Lower lobe of right lung (tissue), 2 donors: ENCODE measurements around the gene S100PBP. TPM values are rescaled to one million over a fixed set of nuclear protein-coding genes. Genes with fewer than 3 reads are reported as not detected.
"Not testable (repeated sequence)": the region's sequence is repeated elsewhere in the genome, so short reads cannot be mapped to it uniquely, and the experiment has no call there.

Experiments
- ATAC-seq, 2 donors: fragments of 200-7000 bp; cut with Tn5 transposase; one replicate each; pipeline ENCODE4 v1.9.1; 2020 to 2022; ENCODE audit warnings: mild to moderate bottlenecking in 2 of 2, moderate library complexity in 2 of 2
- DNase-seq: peaks from one replicate; pipeline ENCODE4 v3.0.0-alpha.2; 2020
- H3K27ac ChIP-seq: fragments of 200-600 bp; one replicate; pipeline ENCODE4 v1.8.0; 2022
- H3K27me3 ChIP-seq: fragments of 200-600 bp; one replicate; pipeline ENCODE4 v1.8.0; 2022; ENCODE audit warnings: low read depth
- H3K36me3 ChIP-seq: fragments of 200-600 bp; one replicate; pipeline ENCODE4 v1.8.0; 2022; ENCODE audit warnings: mild to moderate bottlenecking
- H3K4me1 ChIP-seq: fragments of 200-600 bp; one replicate; pipeline ENCODE4 v1.8.0; 2022
- H3K4me3 ChIP-seq: fragments of 200-600 bp; one replicate; pipeline ENCODE4 v1.8.0; 2022; ENCODE audit warnings: mild to moderate bottlenecking
- H3K9me3 ChIP-seq: fragments of 200-600 bp; one replicate; pipeline ENCODE4 v1.8.0; 2022
- intact Hi-C: fragments of 100-400 bp; cut with DNase I; formaldehyde crosslinking; loops from one replicate; pipeline ENCODE4 v1.11.0; 2022
- total RNA-seq: library from RNA; stranded (reverse); fragmentation: NEBNext Ultra II Directional; extraction: Animal tissue kit (Norgen Biotek cat#: 25700); gene quantifications from one replicate; pipeline ENCODE4 v1.2.1, GENCODE V29; 2021
- TF ChIP-seq, protein P1 (sequence below): fragments of 200-600 bp; IDR thresholded peaks from one replicate; pipeline ENCODE4 v1.8.0; 2022; ENCODE audit warnings: antibody characterized with exemption, mild to moderate bottlenecking
- donor health status: DM: no; HTN: yes; CAD: no; lungs with severe emphysema.

Gene S100PBP
- total RNA-seq, 1 donor from 2014 or later: 37.5 TPM

- peaks cover 98% of the 10 kb centered on the region for H3K36me3 ChIP-seq
- no peak overlapping the region for H3K27ac ChIP-seq
- DNase-seq (no peak), ATAC-seq (no peak)
- TF ChIP-seq, protein P1, sequence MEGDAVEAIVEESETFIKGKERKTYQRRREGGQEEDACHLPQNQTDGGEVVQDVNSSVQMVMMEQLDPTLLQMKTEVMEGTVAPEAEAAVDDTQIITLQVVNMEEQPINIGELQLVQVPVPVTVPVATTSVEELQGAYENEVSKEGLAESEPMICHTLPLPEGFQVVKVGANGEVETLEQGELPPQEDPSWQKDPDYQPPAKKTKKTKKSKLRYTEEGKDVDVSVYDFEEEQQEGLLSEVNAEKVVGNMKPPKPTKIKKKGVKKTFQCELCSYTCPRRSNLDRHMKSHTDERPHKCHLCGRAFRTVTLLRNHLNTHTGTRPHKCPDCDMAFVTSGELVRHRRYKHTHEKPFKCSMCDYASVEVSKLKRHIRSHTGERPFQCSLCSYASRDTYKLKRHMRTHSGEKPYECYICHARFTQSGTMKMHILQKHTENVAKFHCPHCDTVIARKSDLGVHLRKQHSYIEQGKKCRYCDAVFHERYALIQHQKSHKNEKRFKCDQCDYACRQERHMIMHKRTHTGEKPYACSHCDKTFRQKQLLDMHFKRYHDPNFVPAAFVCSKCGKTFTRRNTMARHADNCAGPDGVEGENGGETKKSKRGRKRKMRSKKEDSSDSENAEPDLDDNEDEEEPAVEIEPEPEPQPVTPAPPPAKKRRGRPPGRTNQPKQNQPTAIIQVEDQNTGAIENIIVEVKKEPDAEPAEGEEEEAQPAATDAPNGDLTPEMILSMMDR: peak; percentile 22
- H3K4me3 ChIP-seq: no peak overlapping the region
- H3K9me3 ChIP-seq: no peaks in the 10 kb centered on the region
- no peaks in the 10 kb centered on the region for H3K27me3 ChIP-seq
- H3K4me1 ChIP-seq: peaks cover 4% of the 10 kb centered on the region
- intact Hi-C loops: no loop called here
Measured at GRCh38 chr1:32786856-32787255, 30.6 kb upstream of the S100PBP start.

GRCh38 chr1:32789356-32789755 lies 28.1 kb upstream of the S100PBP start:
- H3K4me3 ChIP-seq, H3K4me1 ChIP-seq, H3K9me3 ChIP-seq, ATAC-seq, intact Hi-C loops, DNase-seq, H3K27me3 ChIP-seq, H3K27ac ChIP-seq: not testable (repeated sequence)
- H3K36me3 ChIP-seq: peaks cover 96% of the 10 kb centered on the region

GRCh38 chr1:32791881-32792280 lies 25.6 kb upstream of the S100PBP start:
- Histone ChIP-seq H3K36me3 (peaks cover 94% of the 10 kb centered on the region), H3K4me3 (no peak overlapping the region), H3K27me3 (no peaks in the 10 kb centered on the region), H3K4me1 (peaks cover 4% of the 10 kb centered on the region), H3K27ac (no peak overlapping the region), H3K9me3 (no peaks in the 10 kb centered on the region)
- intact Hi-C loops: no loop called here
- no peak for ATAC-seq
- no peak for DNase-seq
- TF ChIP-seq, protein P1: no peak

- H3K27ac ChIP-seq, intact Hi-C loops, H3K4me1 ChIP-seq, H3K27me3 ChIP-seq, H3K4me3 ChIP-seq, ATAC-seq, DNase-seq, H3K9me3 ChIP-seq: not testable (repeated sequence)
- peaks cover 92% of the 10 kb centered on the region for H3K36me3 ChIP-seq
Measured at GRCh38 chr1:32795763-32796162, 21.7 kb upstream of the S100PBP start.

DNA sequence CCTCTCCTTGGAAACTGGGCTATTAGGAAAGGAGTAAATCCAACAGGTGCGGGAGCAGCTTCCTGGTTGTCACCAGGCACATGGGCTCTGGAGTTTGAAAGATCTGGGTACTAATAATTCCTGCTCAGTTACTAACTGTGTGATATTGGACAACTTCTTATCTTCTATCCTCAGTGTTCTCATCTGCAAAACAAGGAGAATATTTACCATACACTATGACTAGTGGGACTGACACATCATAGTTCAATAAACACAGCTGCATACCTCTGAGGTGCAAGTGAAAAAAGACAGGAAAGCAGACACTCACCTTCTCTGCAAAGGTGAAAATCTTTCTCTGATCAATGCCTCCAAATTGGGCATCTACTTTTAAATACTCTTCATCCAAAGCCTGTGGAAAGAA lies 20.0 kb upstream of the S100PBP start:
- peaks cover 90% of the 10 kb centered on the region for H3K36me3 ChIP-seq
- intact Hi-C loops: no loop called here
- no peak overlapping the region for H3K27ac ChIP-seq
- no peaks in the 10 kb centered on the region for H3K27me3 ChIP-seq
- no peak overlapping the region for H3K4me3 ChIP-seq
- TF ChIP-seq, protein P1: no peak
- no peaks in the 10 kb centered on the region for H3K4me1 ChIP-seq
- DNase-seq (no peak), ATAC-seq (no peak)
- H3K9me3 ChIP-seq: no peaks in the 10 kb centered on the region

GRCh38 chr1:32798191-32798590 lies 19.3 kb upstream of the S100PBP start:
- Histone ChIP-seq H3K4me1 (no peaks in the 10 kb centered on the region), H3K9me3 (no peaks in the 10 kb centered on the region), H3K36me3 (peaks cover 92% of the 10 kb centered on the region), H3K4me3 (no peak overlapping the region), H3K27ac (no peak overlapping the region), H3K27me3 (no peaks in the 10 kb centered on the region)
- ATAC-seq (no peak), DNase-seq (no peak)
- intact Hi-C loops: no loop called here
- TF ChIP-seq, protein P1: no peak
